Measurements from ENCODE around the gene PRAC2.

PRAC2 gene

DNA sequence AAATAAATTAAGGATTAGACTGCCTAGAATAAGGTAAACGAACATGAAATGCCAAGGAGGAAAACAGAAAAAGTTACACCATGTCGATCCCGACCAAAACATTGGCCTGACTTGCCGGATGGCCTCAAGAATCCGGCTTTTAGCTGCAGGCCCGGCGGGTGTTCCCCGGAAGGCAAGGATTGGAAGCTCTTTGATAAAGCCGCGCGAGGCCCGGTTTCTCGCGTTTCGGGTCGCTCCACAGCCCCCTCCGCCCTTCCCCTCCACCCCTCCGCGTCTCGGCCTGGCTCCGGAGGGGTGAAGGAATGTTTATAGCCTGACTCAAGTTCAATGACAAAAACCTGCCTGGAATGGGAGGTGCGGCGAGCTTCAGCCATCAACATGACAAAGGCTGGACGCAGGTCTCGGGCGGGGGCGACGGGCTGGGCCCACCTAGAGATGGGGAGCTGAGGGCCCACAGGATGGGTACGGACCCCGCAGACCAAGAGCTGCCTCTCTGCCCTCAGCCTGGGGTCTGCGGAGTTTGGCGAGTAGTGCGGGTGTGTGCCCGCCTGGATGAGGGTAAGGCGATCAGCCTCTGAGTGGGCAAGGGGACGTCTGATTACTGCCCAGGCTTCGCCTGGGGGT, 3.2 kb upstream of the PRAC2 start:
- in situ Hi-C loops (cut with MboI; ENCODE audit: low sequenced_read_pairs), result no loop called here

DNA sequence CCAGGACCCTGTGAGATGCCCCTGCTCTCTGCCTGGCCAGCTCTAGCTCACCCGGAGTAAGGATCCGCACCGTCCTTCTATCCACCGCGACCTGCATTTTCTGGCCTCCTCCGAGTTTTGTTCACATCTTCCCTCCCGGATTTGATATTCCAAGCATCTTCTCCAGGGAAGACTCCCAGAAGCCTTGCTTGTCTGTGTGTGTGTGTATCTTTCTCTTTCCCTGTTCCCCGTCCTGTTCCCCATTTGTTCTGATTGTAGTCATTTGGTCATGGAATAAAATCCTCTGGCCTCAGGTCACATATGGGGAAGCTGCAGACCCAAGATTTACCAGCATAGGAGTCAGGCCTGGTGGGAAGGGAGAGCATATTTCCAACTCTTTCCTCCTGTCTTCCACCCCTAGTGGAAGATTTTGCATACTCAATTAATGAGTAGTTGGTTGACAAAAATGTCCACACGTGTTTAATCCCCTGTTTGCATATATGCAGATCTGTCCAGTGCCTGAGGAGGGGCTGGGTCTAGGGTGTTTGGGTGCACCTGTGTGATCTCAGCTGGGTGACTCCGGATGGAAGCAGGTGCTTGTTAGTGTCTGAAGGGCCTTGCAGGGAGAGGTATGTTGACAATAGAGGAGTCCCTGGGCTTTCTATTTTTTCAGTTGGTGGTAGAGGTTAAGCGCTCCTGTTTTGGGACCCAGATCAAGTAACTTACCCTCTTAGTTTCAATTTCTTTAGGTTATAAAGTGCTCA, 2.5 kb upstream of the PRAC2 start:
- in situ Hi-C loops (cut with MboI; ENCODE audit: low sequenced_read_pairs), result no loop called here

DNA sequence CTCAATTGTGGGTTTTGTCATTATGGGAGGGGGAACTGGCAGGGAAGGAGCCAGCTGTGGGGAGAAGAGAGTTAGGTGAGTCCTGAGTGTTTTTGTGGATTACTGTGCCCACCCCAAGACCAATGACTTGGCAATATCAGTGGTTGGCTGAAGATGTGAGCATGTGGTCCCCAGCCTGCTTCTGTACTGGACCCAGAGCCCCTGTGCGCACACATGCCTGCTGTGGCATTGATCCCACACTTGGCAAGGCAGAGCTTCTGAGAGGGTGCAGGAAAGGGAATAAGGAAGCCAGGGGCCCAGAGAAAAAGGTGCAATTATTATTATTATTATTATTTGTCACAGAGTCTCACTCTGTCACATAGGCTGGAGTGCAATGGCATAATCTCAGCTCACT, 2.0 kb upstream of the PRAC2 start:
- in situ Hi-C loops (cut with MboI; ENCODE audit: low sequenced_read_pairs), result no loop called here

DNA sequence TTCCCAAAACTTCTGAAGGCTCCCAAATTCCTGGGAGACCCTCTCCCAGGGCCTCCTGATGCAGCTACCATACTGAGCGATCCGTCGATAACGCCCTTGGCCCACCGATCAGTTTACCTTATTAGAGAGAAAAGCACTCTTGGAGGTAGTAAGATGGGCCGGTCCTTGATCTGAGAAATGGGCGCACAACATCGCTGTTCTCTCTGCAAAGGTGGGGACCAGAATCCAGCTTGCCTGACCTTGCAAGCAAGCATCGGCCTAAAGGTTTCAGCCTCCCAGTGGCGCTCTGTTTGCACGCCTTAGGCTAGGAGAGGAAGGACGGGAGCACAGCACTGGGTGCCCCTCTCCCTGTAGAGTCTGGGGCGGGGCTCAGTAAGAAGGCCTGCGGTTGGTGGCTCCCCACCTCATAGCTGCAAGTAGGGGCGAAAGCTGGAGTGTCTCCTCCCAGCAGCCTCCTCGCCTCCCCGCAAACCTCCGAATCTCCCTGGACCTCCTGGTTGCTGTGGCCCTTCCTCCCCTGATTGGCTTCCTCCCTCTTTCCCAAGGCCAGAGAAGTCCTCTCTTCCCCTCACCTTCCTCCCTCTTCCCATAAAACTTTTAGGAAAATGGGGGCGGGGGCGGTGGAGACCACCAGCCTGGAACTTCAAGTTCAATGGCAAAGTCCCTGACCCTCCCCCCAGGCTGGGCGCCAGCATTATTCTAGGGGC, 631 bp upstream of the PRAC2 start, which contains the start of gene PRAC1:
Gene PRAC1, minus strand, starts transcription at position 318 of the 707 bp plus-strand sequence. Its CDS starts 126 bp downstream, at position 192.
- in situ Hi-C loops (cut with MboI; ENCODE audit: low sequenced_read_pairs), result no loop called here

DNA sequence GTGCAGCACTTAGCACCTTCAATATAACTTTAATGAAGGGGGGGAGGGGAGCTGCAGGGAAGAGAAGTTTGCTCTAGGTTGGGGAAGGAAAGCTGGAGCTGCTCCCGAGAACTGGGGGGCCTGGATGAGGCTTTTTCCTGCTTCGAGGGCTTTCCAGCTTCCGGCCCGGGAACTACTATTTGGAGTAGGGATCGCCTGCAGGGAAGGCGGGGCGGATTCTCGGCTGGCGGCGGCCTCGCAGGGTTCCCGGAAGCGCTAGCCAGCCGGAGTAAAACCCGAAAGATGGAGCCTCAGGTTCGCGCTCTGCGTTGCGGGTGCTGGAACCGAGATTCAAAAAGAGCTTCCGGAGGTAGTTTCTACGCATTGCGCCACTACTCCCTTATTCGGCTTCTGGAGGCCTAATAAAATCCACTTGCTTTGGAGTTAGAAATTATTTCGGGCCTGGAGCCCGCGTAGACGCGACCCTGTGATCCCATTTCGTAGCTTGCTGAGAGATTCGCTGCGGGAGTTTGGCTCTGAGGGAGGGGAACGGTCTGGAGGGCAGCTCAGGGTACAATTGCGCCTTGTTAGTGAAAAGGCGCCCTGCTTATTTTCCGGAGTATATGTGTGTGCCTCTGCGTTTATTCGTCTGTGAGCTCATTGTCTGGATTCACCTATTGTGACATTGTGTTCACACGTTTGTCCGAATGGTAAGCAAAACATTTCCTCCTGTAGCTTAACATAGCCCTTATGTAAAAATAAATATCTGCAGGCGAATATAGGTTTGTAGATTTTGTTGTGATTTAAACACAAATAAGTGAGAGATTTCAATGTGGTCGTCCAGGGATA, 652 bp downstream of the PRAC2 start:
- in situ Hi-C loops (cut with MboI; ENCODE audit: low sequenced_read_pairs), result no loop called here

DNA sequence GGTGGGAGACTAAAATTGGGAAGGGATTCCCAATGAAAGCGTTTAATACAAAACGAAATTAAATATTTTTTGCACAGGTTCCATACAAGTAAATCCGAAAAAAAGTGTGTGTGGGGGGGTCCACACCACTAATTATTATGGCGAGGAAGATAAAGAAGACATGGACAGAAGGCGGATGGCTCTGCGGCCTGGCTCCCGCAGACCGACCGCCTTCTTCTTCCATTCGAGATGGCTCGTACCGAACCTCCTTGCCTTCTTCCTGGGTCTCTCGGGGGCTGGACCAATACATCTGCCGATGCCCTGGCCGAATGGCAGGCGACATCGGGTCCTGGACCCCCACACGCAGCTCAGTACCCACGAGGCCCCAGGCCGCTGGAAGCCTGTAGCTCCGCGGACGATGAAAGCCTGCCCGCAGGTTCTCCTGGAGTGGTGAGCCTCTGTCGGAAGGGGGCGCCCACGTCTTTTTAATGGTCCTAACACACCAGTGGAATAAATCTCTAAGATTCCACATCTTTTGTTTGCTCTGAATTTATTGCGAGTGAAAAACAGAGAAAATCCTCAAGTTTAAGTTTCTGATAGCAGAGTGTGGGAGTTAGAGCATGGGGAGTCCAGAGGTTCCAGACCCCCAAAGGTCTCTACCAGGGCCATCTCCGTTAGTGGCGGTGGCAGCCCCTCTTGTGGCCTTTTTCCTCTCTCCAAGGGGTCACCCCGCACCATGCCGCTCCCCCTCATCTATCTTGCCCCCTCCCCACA, 1.4 kb downstream of the PRAC2 start:
- in situ Hi-C loops (cut with MboI; ENCODE audit: low sequenced_read_pairs), result no loop called here

DNA sequence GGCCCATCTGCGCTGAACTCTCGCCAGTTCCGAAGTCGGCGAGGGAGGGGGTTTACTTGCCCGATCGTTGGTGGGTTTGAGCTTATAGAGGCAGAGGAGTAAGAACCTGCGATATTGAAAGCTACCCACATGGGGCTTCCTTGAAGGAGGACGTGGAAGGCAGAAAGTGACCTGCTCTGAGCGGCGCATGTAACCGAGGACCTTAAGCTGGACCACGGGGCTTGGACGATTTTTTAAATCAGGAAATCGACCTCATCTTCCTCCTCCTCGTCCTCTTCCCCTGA, 2.0 kb downstream of the PRAC2 start:
- in situ Hi-C loops (cut with MboI; ENCODE audit: low sequenced_read_pairs), result no loop called here

DNA sequence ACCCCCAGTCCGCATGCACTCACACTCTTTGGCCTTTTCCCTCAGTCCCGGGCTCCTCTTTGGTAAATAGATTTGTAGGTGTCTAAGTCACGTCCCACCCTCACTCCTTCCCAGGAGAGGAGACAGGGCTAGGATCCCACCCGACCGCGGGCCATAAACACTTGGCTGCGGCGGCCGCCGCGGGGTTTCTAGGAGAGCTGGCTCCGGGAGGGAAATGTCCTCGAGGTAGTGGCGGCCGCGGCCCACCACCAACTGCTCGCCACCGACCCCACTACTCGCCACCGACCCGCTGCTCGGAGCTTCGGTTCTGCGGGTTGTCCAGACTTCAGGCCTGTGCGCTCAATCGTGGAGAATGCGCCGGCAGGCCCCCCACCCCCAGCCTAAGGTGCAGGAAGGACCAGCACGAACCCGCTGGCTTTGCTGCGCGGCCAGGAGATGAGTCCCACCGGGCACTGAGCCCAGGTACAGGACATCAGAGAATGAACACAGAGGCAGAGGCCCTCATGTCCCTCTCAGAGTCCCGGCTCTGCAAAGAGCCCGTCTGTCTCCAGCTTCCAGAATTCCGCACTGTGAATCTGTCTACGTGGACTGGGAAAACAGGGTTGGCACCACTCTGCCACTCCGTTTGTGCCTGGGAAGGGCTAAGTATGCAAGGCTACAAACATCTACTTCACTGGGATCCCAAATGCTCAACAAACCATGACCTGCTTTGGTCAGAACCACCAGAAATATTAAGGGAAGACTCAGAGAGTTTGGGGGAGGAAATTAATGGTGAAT, 2.5 kb downstream of the PRAC2 start:
- in situ Hi-C loops (cut with MboI; ENCODE audit: low sequenced_read_pairs), result no loop called here

DNA sequence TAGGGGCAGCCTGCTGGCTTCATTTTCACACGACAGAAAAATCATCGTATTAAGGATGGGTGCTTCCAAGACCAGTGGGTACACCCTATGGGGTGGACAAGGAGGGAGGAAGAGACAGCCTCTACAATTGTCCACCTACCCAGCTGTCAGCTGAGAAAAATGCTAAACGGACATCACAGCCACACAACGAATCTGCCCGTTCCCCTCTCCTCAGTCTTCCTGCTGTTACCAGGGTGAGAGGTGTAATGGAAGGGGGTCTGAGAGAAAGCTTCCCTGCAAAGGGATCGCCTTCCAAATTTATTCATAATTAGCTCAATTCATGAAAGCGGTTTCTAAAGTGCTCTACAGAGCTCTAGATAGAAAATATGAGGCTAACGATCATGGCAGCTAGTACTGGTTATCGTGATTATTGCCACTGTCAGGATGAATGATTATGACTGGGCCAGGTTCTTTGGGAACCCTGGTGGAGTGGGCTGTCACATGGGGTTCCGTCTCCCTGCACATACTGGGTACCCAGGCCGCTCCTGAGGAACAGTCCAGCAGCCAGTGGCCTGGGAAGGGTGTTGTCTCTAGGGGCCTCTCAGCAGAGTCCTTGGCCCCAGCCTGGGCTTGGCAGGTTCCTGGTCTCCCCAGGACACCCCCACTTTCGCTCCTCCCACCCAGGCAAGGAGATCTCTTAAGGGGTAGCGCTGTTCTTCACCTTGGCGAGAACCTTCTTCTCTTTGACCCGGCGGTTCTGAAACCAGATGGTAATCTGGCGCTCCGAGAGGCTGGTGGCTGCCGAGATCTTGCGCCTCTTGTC, 3.3 kb downstream of the PRAC2 start:
- in situ Hi-C loops (cut with MboI; ENCODE audit: low sequenced_read_pairs), result no loop called here

DNA sequence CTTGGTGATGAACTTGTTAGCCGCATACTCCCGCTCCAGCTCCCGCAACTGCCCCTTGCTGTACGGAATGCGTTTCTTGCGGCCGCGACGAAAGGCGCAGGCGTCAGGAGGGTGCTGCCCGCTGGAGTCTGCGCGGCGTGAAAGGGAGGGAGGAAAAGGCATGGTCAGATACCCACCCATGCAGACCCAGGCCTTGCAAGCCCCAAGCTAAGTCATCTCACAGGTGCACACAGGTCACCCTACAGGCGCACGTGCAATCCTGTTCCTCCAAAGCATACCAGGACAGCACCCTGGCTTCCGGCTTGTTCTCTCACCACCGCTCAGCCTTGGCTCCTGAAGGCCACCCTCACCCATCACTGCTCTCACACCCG, 3.9 kb downstream of the PRAC2 start:
- in situ Hi-C loops (cut with MboI; ENCODE audit: low sequenced_read_pairs), result no loop called here

DNA sequence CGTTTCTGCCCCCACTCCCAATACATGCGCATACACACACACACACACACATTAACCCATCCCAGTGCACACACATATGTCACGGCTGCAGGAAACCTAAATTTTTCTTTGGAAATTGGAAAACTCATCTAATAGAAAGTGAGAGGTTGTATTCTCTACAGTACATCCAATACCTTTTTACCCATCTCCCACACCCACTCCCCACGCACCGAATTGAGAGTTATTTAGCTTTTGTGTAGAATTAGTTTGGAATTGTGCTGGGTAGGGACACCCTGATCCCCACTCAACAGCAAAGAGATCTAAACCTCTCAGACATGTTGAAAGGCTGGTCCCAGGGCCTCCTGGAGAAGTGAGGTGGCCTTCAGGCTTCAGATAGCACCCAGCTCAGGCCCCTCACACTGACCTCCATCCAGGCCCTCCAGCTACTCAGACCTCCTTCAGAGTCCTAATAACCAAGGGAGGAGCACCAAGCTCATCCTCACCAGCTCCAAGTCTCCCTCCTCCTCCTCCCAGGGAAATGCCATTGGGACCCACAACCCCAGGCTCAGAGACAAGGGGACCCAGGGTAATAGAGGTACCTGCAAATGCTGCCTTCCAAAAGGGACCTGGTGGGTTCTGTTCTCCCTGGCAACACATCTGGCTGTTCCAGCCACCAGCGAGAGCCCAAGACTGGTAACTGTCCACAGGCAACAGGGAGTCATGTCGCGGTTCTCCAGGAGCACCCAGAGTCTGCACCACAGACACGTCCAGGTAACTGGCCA, 4.6 kb downstream of the PRAC2 start:
- in situ Hi-C loops (cut with MboI; ENCODE audit: low sequenced_read_pairs), result no loop called here

DNA sequence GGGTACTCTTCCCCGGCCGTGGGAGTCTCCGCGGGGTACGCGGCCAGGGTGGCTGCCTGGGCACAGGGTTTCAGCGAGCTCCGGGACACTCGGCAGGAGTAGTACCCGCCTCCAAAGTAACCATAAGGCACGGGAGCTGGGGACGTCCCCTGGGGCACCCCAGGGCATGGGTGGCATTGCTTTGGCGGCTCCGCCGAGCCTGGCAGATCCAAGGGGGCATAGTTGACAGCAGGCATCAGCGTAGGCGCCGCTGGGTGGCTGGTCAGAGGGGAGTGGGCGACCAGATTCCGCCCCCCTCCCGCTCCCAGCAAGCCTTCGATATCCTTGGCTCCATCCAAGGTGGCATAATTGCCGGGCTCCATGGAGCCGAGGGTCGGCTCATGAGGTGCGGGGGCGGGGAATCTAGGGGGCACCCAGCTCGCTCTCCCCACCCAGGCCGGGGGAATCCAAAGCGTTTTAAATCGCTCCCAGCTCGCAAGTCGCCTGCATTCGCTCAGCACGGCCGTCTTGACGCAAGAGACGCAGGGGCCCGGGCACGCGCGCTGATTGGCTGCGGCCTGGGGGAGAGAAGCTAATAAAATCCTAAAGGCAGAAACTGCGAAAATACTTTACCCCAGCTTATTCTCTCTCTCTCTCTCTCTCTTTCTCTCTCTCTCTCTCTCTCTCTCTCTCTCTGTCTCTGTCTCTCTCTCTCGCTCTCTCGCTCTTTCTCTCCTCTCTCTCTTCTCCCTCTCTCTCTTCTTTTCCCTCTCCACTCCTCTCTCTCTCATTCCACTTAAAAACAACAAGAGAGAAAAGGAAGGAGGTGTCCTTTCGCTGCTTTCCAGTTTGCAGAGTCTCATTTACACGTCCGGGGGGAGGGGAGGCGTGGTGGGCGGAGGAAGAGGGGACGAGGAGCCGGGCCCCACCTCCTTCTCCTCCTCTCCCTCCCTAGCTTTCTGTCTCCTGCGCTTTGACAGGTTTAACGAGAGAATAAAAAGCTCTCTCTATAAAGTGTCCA, 5.5 kb downstream of the PRAC2 start, which contains the start of gene HOXB13:
Gene HOXB13, minus strand, starts transcription at position 519 of the 1,000 bp plus-strand sequence. Its CDS starts 157 bp downstream, at position 362.
- in situ Hi-C loops (cut with MboI; ENCODE audit: low sequenced_read_pairs), result no loop called here

DNA sequence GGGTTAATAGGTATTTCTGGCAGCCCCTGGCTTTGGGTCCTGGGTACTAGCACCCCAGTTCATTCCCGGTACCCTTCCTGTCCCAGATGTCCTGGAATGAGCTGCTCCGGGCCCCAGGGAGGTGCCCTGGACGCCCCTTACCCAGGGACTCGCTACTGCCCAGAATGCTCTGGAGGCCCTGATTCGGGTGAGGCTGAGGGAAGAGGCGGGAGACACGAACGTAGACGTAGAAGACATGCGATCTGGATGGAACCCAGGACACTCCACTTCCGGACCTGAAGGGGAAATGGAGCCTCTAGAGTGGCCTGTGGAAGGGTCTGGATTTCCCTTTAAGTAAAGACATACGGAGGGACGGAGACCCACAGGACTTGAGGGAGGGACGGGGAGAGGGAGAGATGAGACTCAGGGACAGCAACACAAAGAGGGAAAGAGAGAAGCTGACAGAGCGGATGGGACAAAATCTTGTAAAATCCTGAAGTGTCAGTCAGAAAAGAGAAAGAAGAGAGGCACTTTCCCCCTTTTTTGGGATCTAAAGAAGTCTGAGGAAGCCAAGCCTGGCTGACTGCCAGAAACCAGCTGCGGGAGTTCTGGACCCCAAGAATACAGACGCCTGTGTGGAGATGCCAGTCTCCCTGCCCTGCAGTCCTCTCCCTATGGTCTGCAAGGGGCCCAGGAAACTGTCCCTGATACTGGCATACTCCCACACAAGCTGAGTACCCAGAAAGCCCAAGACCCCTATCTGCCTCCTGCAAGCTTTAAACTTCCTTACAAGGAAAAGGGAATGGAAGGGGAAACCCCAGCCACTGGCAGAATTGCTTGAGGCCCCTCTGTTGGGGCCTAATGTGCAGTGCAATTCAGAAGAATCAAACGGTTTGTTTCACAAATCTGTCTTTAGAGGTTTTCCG, 6.6 kb downstream of the PRAC2 start:
- in situ Hi-C loops (cut with MboI; ENCODE audit: low sequenced_read_pairs), result no loop called here

DNA sequence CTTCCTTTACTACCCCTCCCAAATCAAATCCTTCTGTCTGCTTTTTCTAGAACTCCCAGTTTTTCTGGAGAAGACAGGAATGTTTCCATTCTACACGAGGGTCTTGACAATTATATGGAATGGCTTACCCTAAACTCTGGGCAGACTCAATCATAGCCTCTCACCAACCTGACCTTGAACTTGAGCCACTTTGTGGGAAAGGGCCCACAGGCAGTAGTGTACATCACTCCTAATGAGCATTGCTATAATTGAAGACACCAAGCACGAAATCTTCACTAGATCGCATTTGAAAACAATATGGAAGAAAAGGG, 7.2 kb downstream of the PRAC2 start:
- in situ Hi-C loops (cut with MboI; ENCODE audit: low sequenced_read_pairs), result no loop called here

DNA sequence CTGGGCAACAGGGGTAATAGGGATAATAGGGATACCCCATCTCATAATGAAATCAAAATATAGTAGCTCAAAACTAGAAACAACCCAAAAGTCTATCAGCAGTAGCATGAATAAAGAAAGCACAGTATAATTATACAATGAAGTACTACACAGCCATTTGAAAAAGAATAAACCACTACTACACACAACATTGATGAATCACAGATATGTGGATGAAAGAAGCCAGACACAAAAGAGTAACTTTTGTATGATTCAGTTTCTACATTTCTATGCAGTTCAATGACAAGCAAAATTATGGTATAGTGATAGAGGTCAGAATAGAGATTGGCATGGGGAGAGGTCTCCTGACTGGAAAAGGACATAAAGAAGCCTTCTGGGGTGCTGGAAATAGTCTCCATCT, 8.4 kb downstream of the PRAC2 start:
- in situ Hi-C loops (cut with MboI; ENCODE audit: low sequenced_read_pairs), result no loop called here

Data from HL-60/S4 (cell line).